Stromal cell of bone marrow (primary cell): Measurements from ENCODE around the gene PIEZO1.

Source experiments
- DNase-seq: peaks from one replicate; pipeline ENCODE4 v3.0.0-alpha.2; 2012; ENCODE audit warnings: low read depth

Gene PIEZO1

DNA sequence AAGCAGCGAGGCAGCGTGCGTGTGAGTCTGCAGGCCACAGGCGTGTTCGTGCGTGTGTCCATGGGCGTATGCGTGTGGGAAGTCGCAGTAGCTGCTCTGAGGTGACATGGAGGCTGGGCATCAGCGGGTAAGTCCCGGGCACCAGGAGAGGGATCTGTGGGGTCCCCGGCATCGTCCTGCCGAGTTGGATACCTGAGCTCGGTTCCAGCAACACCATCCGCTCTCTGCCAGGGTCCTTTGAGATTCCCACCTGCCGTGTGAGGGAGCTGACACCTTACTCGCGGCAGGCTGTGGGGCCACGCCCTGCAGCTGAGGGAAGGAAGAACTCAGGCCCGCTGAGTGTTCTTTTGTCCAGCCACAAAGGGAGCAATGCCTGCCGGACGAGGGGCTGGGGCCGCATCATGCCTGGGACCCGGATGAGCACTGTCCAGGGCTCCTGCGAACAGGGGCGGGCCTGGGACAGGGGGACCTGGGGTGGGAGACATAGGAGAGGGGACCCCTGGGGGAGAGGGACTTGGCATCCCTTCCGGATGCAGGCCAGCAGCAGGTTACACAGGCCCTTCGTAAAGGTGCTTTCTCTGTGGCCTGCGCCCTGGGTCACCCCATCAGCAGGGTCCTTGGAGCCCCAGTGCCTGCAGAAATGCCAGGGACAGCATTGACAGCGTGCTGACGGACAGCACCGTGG lies 93.7 kb downstream of the PIEZO1 start:
- DNase-seq: no peak

- DNase-seq: no peak
These were observed 94.5 kb downstream of the PIEZO1 start for GRCh38 chr16:88690341-88691128.

DNA sequence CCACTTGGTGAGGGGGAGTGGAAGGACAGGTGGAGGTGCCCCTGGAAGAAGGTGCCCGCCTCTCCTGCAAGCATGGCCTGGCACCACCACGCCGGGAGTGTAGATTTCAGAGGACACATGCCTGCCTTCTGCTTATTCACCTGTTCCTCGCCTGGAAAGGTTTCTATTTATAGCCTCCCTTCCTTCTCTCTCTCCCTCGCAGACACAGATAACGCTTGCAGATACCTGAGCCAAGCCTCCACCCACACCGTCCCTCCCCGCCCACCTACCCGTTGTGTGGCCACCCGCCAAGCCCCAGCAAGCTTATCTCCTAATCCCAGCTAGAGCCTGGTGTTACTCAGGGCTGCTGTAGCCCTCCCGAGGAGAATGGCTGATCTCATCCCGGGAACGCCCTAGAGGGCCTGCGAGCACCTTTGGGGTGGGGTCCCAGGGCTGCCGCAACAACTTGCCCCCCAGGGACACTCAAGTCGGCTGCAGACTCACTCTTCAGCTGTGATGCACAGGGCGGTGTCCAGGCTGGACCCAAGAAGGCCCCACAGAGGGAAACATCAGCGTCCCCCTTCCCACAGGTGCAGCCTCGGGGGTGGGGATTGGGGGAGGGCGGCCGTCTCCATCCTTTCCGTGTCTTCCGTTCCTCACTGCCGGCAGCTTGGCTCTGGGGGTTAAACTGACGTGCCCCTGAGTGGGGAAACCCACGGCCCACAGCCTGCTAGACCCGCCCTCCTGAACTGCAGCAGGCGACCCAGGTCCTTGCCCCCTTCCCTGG lies 96.8 kb downstream of the PIEZO1 start:
- DNase-seq: no peak

DNA sequence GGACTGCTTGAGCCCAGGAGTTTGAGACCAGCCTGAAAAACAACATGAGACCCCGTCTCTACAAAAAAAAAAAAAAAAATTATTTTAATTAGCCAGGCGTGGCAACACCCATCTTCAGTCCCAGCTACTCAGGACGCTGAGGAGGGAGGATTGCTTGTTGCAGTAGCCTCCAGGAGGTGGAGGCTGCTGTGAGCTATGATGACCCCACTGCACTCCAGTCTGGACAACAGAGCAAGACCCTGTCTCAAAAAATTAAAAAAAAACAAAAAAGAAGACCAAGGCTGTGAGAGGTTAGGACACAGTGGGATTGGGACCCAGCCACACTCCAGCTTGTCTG lies 97.4 kb downstream of the PIEZO1 start:
- no peak for DNase-seq

DNA sequence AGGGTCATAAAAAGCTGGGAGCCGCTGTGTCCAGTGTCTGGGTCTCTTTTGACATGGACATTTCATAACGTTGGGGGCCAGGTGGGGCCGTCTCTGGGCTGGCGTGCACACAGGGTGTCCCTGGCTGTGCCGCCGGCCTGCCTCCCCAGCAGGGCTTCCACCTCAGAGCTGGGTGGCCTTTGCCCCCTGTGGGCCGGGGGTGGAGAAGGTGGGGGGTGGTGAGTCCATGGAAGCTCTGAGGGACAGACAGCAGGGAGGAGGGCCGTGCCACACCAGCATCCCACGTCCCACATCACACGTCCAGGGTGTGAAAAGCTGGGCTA lies 97.8 kb downstream of the PIEZO1 start:
- DNase-seq: no peak

- DNase-seq: no peak
These were observed 98.4 kb downstream of the PIEZO1 start, which contains the start of gene SNAI3 for GRCh38 chr16:88686439-88687253. Gene SNAI3, minus strand, starts transcription at chr16:88686507. Its CDS starts 101 bp downstream, at chr16:88686406.

GRCh38 chr16:88686062-88686438 lies 99.0 kb downstream of the PIEZO1 start:
- DNase-seq: no peak

GRCh38 chr16:88685156-88686061 lies 99.6 kb downstream of the PIEZO1 start:
- peak; percentile 40 for DNase-seq

DNA sequence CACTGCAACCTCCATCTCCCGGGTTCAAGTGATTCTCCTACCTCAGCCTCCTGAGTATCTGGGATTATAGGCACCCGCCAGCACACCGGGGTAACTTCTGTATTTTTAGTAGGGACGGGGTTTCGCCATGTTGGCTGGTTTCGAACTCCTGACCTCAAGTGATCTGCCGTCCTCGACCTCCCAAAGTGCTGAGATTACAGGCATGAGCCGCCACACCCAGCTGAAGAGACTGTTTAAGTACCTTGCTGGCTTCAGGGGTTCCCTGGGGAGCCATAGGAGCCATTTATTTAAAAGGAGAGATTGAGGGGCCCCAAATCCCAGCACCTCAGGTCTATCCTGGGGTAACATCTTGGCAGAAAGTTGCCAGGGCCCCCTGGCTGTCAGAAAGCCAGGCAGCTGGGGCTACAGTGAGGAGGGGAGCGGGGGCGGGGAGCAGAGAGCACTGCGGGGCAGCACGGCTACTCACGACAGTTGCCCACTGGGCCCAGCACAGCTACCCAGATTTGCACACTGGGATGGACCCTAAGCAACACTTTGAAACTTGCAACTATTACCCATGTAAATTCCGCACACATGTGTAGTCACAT lies 100.4 kb downstream of the PIEZO1 start:
- DNase-seq: no peak

DNA sequence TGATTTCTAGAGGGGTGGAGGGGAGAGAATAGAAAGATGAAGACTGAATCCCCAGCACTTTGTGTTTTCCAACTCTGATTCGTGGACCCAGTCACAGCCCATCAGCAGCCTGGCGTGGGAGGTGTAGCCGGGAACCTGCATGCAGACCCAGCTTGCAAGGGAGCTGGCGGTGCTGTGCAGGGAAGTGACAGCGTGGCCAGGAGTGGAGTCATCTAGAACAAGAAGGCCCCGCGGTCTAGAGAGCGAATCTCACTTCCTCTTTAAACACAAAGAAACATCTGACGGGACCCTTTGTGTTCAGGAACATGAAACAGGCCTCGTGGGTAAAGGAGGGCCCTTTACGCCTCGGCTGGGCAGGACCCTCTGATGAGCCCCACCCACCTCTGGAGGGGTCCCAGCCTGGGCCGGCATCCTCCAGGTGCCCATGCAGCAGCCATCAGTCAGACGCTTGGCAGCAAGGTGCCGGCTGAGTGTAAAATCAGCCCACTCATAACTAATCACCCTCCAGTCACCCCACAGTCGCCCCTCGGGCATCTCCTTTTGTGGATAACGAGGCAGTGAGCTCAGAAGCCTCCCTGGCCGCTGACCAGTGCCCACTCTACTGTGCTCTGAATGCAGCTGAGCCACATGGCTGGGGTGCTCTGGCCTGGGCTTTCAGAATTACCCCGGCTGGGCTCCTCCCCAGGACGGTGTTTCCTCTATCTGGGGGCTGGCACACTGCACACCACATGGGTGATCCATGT lies 103.1 kb downstream of the PIEZO1 start:
- no peak for DNase-seq

- DNase-seq: no peak
These were observed 103.8 kb downstream of the PIEZO1 start for GRCh38 chr16:88681084-88681680.

DNA sequence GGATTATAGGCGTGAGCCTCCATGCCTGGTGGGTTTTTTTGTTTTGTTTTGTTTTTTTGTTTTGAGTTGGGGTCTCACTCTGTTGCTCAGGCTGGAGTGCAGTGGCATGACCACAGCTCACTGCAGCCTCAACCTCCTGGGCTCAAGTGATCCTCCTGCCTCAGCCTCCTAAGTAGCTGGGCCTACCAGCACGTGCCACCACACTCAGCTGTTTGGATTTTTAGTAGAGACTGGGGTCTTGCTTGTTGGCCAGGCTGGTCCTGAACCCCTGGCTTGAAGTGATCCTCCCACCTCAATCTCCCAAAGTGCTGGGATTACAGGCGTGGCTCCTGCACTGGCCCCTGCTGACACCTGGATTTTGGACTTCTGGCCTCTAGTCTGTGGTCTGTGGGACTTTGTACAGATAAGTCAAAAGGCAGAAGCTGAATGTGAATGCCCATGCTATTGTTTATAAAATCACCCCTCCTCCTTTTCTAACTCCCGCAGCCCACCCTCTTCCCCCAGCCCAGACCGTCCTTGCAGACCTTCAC lies 104.4 kb downstream of the PIEZO1 start:
- DNase-seq: no peak

GRCh38 chr16:88678224-88678979 lies 106.6 kb downstream of the PIEZO1 start:
- DNase-seq: no peak

- no peak for DNase-seq
These were observed 107.3 kb downstream of the PIEZO1 start for GRCh38 chr16:88677721-88678120.

DNA sequence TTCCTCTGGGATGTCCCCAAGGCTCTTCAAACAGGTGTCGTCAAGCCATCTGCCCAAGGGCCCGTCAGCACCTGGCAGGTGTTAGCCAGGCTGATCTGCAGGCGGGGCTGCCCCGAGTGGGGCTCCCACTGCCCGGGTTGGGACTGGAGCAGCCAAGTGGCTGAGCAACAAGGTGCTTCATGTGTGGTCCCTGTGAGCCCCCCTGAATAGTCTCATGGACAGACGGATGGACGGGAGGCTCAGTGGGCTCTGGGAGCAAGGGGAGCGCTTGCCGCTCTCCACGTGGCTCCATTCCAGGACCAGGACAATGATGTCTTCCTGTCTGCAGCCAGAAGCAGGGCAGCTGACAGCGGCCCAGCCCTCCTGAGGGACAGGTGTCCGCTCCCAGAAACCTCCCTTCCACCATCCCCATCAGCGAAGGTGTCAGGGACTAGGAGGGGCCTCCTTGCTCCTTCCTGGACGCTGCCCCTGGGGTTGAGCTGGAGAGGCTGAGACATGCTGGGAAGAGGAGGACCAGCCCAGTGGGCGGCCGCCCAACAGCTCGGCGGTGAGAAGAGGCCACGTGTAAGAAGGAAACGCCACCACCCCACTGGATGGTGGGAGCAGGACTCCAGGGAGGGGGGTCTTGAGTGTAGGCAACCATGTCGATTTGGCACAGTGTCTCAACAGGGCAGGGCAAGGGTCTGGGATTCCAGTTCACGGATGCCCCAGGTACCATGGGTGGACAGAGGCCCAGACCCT lies 108.3 kb downstream of the PIEZO1 start:
- no peak for DNase-seq

GRCh38 chr16:88673716-88674379 lies 111.2 kb downstream of the PIEZO1 start:
- no peak for DNase-seq

- DNase-seq: no peak
These were observed 112.2 kb downstream of the PIEZO1 start for GRCh38 chr16:88672776-88673175.
